GM18498 (cell line): ENCODE data around the gene SPATA25.
A peak's percentile ranks its signal among the peaks of the same experiment; 100 is the strongest.
"Not testable (repeated sequence)": the region's sequence is repeated elsewhere in the genome, so short reads cannot be mapped to it uniquely, and the experiment has no call there.

Source experiments
- ATAC-seq: cut with Tn5 transposase; IDR thresholded peaks from one replicate; pipeline ENCODE4 v1.9.1; 2021; ENCODE audit warnings: mild to moderate bottlenecking, moderate library complexity; ENCODE audit not compliant: unreplicated experiment

Gene SPATA25

DNA sequence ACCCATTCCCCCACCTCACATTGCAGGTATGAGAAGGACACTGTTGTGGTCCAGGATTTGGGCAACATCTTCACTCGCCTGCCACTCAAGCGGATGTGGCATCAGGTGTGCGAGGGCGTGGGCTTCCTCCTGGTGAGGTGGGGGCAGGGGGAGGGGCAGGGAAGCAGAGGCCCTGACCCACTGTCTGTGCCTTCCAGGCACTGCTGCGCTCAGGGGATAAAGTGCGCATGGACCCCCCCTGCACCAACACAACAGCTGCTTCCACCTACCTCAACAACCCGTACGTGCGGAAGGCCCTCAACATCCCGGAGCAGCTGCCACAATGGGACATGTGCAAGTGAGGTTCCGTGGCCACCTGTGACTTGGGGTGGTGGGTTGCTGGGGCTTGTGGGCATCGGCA is 7.4 kb upstream of the SPATA25 start:
- no peak for ATAC-seq

- no peak for ATAC-seq
Observed at GRCh38 chr20:45893831-45894230, 6.4 kb upstream of the SPATA25 start.

DNA sequence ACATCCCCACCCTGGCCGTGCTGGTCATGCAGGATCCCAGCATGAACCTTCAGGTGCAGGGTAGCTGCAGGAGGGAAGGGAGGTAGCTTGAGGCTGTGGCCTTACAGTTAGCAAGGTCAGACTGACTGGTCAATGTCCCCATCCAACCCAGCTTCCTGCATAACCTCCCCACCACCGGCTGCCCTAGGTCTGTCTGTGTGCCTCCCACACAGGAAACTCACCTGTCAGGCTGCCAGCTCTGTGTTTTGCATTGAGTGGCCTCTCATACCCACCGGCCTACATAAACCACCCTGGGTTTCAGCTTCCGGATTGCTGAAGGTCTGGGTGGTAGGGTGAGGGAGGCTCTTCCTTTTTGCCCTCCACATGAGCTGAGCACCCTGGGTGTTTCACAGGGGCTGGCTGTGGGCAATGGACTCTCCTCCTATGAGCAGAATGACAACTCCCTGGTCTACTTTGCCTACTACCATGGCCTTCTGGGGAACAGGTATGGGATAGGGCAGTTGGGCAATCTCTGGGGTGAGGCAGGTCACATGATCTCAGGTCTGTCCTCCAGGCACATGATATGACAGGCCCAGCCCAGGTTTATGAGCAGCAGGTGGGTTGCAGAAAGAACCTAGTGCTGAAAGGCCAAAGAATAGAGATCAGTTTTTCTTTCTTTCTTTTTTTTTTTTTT is 5.5 kb upstream of the SPATA25 start:
- no peak for ATAC-seq

DNA sequence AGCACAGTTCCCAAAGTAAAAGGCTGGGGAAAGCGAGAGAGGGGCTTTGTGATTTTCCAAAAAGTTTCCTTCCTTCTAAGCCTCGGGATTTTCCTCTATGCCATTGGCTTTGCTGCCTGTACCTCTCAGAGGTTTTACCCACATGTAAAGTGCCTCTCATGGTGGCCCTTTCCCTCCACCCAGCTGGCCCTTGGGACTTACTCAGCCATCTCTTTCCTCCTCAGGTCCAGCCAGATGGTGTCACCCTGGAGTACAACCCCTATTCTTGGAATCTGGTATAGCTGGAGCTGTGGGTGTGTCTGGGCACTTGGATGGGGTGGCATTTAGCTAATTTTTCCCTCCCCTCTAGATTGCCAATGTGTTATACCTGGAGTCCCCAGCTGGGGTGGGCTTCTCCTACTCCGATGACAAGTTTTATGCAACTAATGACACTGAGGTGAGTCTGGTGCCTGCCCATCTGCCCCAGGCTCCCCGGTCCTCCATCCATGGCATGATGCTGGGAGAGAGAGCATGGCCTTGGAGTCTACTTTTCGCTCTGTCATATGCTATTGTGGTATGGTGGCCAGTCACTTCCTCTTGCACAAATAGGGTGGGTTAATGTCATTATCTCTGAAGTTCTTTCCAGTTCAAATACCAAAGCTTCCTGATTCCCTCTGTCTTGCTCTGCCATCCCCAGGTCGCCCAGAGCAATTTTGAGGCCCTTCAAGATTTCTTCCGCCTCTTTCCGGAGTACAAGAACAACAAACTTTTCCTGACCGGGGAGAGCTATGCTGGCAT is 4.8 kb upstream of the SPATA25 start:
- ATAC-seq = no peak

DNA sequence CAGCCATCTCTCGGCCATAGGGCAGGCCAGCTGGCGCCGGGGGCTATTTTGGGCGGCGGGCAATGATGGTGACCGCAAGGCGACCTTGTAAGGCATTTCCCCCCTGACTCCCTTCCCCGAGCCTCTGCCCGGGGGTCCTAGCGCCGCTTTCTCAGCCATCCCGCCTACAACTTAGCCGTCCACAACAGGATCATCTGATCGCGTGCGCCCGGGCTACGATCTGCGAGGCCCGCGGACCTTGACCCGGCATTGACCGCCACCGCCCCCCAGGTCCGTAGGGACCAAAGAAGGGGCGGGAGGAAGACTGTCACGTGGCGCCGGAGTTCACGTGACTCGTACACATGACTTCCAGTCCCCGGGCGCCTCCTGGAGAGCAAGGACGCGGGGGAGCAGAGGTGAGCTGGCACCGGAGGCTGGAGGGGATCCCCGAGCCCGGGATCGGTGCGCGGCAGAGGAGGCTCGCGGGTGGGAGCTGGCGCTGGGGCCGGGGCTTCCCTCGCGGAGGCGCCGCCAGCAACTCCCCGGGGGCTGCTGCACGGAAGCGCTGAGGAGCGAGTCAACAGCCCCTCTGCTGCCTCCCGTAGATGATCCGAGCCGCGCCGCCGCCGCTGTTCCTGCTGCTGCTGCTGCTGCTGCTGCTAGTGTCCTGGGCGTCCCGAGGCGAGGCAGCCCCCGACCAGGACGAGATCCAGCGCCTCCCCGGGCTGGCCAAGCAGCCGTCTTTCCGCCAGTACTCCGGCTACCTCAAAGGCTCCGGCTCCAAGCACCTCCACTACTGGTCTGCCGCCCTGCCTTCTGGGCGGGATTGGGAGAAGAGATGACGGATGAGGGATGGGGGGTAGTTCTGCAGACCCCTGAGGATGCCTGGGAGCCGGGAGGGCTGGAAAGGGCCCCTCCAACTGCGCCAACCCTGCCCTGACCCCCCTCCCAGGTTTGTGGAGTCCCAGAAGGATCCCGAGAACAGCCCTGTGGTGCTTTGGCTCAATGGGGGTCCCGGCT is 3.9 kb upstream of the SPATA25 start, which contains the start of the genes CTSA and NEURL2:
TSS of gene CTSA (plus strand) at position 351 of the 999 bp plus-strand sequence. CDS start at position 585, 234 bp downstream.
TSS of gene NEURL2 (minus strand) at position 224 of the 999 bp plus-strand sequence. CDS start at position 7, 217 bp downstream.
- peak; percentile 84 for ATAC-seq

DNA sequence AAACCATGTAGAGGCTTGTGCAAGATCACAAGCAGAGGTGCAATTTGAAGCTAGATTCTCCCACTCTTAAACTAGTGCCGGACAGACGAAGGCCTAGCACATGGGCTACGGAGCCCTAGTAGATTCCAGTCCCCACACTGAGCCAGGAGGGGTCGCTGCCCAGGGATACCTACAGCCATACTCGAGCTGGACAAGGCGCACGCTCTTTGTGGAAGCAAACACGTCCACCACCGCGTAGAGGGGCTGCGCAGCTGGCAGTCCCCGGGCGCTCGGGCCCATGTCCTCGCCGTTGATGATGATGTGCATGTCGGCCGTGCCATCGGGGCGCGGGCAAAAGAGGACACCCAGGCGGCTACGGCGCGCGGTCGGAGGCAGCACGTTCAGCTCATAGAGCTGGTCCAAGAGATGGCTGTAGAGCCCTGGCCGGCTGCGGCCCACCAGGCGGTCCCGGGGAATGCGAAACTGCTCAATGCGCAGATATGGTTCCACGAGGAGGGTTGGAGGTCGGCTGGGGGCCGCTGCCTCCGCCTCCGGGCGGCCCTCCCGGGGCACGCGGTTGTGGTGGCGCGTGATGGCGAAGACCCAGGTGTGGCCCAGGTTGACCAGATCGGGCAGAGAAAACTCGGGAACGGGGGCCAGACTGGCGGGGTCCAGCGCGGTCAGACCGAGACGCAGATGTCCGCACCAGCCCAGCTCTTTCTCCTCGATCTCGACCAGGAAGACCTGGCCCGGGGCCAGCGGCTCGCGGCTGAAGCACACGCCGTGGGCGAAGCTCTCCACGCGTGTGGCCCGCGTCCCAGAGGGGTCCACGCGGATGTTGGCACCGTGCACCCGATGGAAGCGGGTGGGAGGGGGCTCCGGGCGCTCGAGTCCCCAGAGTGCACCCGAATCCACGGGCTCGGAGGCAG is 2.9 kb upstream of the SPATA25 start:
- ATAC-seq = peak; percentile 15

GRCh38 chr20:45888681-45889080 is 1.3 kb upstream of the SPATA25 start:
- ATAC-seq = no peak

DNA sequence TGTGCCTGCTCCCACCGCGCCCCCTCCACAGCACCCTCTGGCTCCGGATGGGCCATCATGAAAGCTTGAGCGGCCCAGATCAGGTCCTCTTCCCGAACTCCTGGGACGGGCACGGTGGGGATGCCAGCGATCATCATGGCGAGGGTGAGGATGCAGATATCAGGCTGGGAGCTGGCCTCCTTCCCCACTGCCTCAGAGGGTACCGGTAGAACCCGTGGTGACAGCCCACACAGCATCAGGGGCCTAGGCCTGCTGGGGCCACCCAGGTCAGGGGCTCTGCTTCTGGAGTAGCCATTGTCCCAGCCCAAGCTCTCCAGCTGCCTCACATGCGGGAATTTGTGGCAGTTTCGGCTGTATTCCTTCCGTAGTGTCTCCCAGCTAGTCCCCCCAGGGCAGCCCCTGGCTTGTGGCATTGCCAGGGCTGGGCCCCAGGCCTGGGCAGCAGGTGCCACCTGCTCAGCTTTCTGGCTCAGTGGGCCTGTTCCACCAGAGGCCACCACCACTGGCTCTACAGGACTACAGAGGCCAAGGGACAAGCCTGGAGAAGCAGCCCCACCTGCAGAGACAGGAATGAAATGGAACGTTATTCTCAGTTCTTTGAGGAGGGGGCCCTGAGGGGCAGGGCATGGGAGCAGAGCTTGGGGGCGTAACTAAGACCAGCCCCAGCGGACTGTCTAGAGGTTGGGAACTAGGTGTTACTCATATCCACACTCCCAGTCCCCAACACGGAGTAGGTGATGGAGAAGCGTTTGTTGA is 654 bp downstream of the SPATA25 start:
- ATAC-seq = no peak

DNA sequence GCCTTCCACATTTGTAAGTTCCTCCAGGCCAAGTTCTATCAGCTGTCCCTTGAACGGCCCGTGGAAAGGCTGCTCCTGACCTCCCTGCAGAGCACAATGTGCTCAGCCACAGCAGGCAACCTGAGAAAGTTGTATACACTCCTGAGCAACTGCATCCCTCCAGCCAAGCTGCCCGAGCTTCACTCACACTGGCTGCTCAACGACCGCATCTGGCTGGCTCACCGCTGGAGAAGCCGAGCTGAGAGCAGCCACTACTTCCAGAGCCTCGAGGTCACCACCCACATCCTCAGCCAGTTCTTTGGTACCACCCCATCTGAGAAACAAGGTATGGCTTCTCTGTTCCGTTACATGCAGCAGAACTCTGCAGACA is 4.3 kb downstream of the SPATA25 start:
- no peak for ATAC-seq

GRCh38 chr20:45882469-45883099 is 4.8 kb downstream of the SPATA25 start:
- no peak for ATAC-seq

DNA sequence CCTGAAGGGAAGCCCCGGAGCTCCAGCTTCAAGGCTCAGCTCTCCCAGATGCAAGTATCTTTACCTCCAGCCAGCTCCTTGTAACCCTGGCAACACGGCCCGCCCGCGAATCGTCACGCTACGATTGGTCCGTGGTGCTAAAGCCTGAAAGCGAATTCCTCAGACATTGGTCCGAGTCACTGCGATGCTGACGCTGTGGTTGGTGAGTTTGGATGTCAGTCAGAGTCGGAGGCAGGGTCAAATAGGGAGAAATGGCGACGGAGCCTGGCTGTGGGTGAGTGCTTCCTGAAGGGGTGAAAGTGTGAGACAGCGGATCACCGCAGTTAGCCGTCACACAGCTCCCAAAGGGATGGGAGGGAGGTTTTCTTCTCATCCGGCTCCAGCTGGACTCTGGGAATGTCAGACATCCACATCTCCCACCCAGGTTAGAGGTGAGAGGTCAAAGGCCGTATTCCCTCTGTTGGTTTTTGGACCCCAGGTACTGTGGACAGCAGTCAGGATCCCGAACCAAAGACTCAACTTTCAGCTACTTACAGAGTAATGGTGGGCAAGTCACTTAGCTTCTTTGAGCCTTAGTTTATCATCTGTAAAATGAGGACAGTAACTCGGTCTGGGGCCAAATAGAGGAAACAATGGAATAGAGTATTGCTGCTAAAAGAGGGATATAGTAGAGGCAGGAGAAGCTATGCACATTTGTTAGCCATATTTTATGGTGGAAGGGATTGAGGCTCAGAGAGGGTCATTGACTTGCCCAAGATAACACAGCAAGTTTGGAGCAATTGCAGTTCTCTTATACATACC is 6.2 kb downstream of the SPATA25 start, which contains the start of gene ZSWIM1:
TSS of gene ZSWIM1 (plus strand) at position 240 of the 801 bp plus-strand sequence. CDS start 1,366 bp downstream, outside the sequence.
- ATAC-seq = peak; percentile 98

DNA sequence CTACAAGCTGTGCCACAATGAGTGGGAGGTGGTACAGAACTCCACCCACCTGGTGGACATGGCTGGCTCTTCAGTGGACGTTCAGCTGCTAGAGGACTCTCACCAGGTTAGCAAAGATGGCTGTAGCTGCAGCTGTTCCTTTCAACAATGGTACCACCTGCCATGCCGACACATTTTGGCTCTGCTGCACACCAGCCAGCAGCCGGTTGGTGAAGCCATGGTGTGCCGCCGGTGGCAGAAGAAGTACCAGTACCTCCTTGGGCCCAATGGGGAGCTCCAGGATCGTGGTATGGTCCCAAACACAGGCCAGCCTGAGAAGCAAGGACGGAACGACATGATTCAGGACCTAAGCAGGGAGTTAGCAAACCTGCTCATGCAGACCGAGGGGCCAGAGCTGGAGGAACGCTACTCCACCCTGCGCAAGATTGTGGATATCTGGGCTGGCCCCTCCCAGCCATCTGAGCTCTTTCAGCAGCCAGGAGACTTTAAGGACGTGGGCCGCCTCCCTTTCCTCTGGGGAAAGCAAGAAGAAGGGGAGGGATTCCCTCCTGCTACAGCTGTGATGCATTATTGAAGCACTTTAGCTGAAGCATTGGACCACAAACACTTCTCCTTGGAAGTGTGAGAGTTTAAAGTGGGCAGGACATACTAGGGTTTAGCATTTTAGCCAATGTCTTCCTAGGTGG is 9.2 kb downstream of the SPATA25 start:
- no peak for ATAC-seq

DNA sequence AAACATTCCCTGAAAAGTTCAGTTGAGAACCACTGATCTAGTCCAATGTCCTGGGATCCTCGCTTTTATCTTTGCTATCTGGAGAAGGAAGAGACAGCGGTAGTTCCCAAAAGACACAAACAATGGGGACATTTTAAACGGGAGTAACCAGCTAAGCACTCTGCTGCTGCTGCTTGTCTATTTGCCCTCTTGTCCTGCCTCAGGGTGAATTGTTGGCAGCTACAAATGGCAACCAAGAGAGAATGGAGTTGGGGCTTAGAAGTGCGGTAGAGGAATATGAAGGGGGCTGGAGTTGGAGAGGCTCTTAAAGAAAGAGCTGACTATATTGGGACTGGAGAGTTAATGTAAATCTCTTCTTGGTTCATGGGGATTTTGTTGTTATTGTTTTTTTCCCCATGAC is 12.8 kb downstream of the SPATA25 start:
- no peak for ATAC-seq

GRCh38 chr20:45874104-45874481 is 13.3 kb downstream of the SPATA25 start:
- not testable (repeated sequence) for ATAC-seq

GRCh38 chr20:45873409-45874103 is 13.9 kb downstream of the SPATA25 start:
- no peak for ATAC-seq

DNA sequence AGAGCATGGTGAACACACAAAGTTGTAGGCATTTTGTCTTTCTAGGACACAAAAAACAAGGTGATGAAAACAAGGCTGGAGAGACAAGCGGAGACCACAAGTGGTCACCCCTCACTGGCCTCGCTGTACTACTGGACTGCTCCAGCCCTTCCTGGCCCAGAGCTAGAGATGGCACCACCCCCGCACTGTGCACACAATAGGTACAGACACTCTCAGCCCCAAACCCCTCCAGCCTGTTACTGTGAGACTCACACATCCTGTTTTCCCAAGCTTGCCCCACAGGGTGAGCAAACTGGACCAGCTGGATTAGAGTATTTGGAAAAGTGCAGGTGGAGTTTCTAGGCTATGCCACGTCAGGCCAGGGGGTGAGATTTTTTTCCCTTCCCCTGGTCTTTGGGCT is 14.8 kb downstream of the SPATA25 start:
- ATAC-seq = no peak

- ATAC-seq = no peak
Observed at GRCh38 chr20:45867819-45868176, 19.6 kb downstream of the SPATA25 start.
